LNCAP (cell line): ENCODE results near the gene SLC12A8.

Experiments
- TF ChIP-seq, protein P1 (sequence below): fragments of 450-650 bp; IDR thresholded peaks from 2 replicates; pipeline ENCODE4 v1.5.1; 2017; ENCODE audit warnings: mild to moderate bottlenecking

SLC12A8 gene

DNA sequence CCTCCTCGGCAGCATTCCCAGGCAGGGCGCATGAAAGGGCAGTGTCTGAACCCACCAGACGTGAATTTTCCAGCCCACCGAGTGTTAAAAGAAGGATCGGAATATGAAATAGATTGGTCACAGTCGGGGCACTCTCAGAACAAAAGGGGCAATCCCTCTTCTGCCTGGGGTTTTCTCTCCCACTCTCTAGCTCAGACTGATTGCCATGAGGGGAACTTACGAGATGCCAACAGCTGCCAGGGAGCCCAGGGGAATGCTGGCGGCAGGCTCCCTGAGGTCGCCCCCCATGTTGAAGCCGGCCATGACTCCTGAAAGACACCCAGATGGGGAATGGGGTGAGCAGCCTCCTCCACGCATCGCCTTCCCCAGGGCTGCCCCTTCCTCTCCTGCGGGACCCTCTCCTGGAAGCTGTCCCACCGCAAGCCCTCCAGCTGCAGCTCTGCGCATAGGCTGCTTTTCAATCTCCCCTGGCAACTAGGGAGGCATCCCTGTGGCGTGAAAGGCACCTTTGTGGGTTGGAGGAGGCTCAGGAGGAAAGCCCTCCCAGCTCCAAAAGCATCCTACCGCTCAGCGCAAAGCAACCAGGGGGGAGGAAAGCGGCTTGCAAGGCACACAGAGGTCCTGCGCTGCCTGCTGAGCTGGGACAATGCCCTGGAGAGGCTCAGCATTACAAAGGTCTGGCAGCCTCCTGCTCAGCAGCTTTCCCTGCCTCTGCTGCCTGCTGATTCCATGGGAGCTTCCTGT lies 92.0 kb downstream of the SLC12A8 start:
- TF ChIP-seq, protein P1, sequence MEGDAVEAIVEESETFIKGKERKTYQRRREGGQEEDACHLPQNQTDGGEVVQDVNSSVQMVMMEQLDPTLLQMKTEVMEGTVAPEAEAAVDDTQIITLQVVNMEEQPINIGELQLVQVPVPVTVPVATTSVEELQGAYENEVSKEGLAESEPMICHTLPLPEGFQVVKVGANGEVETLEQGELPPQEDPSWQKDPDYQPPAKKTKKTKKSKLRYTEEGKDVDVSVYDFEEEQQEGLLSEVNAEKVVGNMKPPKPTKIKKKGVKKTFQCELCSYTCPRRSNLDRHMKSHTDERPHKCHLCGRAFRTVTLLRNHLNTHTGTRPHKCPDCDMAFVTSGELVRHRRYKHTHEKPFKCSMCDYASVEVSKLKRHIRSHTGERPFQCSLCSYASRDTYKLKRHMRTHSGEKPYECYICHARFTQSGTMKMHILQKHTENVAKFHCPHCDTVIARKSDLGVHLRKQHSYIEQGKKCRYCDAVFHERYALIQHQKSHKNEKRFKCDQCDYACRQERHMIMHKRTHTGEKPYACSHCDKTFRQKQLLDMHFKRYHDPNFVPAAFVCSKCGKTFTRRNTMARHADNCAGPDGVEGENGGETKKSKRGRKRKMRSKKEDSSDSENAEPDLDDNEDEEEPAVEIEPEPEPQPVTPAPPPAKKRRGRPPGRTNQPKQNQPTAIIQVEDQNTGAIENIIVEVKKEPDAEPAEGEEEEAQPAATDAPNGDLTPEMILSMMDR, result no peak

DNA sequence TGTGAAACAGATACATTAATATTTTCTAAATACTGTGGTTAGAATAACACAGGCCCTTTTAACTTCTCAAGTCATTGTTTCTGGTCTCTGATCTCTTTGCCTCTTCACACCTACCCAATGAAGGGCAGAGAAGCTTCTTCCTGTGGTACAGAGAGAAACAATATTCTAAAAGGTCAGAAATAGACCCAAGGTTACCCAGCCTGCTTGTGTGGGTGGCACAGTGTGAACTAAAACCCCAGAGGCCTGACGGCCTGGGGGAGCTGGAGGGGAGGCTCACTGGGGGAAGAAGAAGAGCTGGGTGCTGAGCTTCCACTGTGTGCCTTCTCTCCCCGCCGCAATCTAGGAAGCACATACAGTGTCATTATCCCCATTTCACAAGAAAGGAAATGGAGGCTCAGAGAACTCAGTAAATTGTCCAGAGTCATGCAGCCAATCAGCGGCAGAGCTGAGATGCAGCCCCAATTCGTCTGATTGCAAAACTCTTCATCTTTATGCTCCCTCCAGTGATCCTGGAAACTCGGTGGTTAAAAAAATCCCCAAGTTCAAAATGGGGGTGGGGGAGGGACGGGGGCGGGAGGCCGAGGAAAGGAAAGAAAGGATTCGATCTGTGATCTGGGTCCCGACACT lies 92.7 kb downstream of the SLC12A8 start:
- TF ChIP-seq, protein P1, result no peak

DNA sequence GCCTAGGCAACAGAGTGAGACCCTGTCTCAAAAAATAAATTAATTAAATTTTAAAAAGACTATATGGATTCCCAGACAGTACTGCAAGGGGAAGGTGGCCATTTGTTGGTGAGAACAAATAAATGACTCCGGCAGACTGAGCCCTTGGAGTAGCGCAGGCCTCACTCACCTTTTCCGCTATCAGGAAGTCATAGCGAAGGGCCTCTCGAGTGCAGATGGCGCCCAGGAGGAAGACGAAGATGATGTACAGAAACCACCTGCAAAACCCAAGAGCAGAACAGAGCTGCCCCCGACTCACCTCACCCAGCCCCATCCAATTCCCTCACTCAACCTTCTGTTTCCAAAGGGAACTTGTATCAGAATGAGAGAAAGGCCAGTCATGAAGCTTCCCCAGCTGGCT lies 93.9 kb downstream of the SLC12A8 start:
- TF ChIP-seq, protein P1, result no peak

DNA sequence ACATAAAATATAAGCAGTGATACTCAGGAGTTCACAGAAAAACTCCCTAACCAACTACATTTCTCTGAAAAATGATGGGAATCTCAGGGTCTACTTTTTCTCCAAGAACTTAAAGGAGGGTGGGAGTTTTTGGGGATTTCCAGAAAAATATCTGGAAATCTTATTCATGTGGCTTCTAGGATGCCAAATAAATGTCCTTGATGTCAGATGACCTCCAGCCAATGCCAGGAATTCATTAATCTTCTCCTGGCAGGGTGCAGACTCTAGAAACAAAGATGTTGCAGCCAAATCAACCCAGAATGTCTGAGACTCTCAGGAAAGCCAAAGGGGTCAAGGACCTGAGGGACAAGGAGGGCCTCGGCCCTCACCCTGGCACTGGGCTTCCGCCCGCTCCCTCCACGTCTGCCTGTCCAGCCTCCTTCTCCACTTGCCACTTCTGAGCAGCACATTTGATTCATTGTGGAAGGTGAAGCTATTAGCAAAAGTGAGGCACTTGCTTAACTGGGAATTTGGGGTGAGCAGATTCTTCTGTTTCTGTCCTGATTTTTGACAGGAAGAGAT lies 94.8 kb downstream of the SLC12A8 start:
- TF ChIP-seq, protein P1, result no peak

DNA sequence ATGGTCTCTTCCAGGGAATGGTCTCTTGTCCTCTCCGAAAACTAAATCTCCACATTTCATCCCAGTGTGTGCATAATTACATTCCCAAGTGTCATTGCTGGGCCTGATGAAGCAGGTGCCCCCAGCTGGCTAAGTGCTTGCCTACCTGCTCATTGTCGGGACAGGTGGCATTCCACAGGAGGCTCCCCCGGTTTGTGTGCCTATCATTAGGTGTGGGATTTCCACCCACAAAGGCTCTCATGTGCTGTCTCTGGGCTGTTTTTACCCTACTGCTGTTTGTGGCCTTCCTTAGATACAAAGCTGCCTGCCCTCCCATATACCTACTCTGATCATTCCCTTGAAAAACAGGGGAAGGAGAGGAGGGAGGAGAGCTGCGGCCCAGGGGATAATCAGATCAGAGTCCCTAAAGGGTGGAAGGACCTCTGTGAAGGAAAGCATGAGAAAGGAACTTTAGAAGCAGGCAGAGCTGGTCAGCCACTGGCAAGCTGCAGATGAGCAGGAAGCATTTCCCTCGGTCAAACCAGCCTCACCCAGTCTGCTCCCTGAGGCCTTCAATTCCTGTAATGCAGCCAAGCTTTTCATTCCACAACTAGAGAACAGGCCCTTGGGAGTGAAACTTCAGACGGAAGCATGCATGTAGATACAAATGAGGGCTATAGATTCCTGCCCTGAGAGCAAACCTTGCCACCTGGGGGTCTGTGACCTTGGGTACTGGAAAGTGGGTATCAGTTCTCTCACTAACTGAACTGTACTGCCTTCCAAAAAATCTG lies 96.1 kb downstream of the SLC12A8 start:
- TF ChIP-seq, protein P1, result no peak

DNA sequence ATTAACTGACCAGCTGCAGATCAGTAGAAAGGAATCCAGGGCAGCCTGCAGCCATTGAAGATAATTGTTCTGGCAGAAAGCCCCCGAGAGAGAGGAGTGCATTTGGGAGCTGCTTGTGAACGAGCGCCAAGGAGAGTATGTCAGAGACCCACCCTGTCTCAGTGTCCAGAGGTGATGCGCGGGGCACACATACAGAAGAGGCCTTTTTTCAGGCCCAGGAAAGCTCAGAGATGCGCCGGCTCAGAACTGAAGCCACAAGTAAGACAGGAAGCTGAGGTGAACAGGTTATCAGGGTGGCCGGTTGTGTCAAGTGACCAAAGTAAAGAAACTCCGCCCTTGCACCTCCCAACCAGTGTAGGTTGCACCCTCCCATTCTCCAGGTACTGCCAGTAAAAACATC lies 96.9 kb downstream of the SLC12A8 start:
- TF ChIP-seq, protein P1, result no peak

DNA sequence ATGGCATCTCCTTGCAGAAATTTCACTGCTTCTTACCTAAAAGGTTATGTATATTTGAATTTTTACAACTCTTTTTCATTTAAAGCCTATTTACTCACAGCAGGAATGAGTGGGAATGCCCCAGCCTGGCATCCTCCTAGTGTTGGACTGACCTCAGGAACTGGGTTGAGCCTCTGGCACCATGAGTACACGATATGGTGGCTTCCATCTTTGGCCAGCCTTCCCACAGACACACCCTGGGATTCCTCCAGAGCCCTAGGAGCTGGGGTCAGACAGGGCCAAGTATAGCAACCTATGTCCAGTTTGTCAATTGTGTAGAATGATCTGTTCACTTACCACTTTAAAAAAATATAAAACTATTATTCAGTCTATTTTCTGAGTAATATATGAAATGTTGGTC lies 99.6 kb downstream of the SLC12A8 start:
- TF ChIP-seq, protein P1, result no peak
